DOHH2 (cell line): Measurements from ENCODE around the gene RPS29.

ENCODE experiments used
- H3F3A ChIP-seq: fragments of 200-600 bp; sonication (generic), shearing (Covaris generic); 2 replicates; pipeline ENCODE4 v1.6.0; 2016; ENCODE audit warnings: antibody characterized with exemption, mild to moderate bottlenecking; ENCODE audit not compliant: control insufficient read depth, insufficient read depth
- H3K27ac ChIP-seq: fragments of 200-600 bp; sonication (generic); 2 replicates; pipeline ENCODE4 v1.5.1; 2014; ENCODE audit warnings: low read depth, mild to moderate bottlenecking, low read length, moderate library complexity
- H3K27me3 ChIP-seq: fragments of 200-600 bp; sonication (generic); 2 replicates; pipeline ENCODE4 v1.6.1; 2014; ENCODE audit warnings: mild to moderate bottlenecking, low read length, mixed read lengths; ENCODE audit not compliant: control insufficient read depth
- H3K36me3 ChIP-seq: fragments of 200-600 bp; sonication (generic); 2 replicates; pipeline ENCODE4 v1.6.1; 2014; ENCODE audit warnings: mild to moderate bottlenecking, low read length, moderate library complexity, mixed read lengths; ENCODE audit not compliant: control insufficient read depth
- H3K4me1 ChIP-seq: fragments of 200-600 bp; sonication (generic); 2 replicates; pipeline ENCODE4 v1.6.1; 2014; ENCODE audit warnings: mild to moderate bottlenecking, low read length, mixed read lengths; ENCODE audit not compliant: control insufficient read depth
- H3K4me2 ChIP-seq: fragments of 200-600 bp; sonication (generic); 2 replicates; pipeline ENCODE4 v1.6.0; 2014; ENCODE audit warnings: mild to moderate bottlenecking, low read length, moderate library complexity
- H3K4me3 ChIP-seq: fragments of 200-600 bp; sonication (generic); 2 replicates; pipeline ENCODE4 v1.5.1; 2014; ENCODE audit warnings: mild to moderate bottlenecking, low read length, mixed read lengths
- H3K79me2 ChIP-seq: fragments of 200-600 bp; sonication (generic); 2 replicates; pipeline ENCODE4 v1.6.1; 2014; ENCODE audit warnings: mild to moderate bottlenecking, low read length, mixed read lengths; ENCODE audit not compliant: control insufficient read depth
- H3K9me2 ChIP-seq: fragments of 200-600 bp; sonication (generic); replicated peaks from 2 replicates; pipeline ENCODE4 v1.6.1; 2014; ENCODE audit warnings: mild to moderate bottlenecking, low read length, mixed read lengths; ENCODE audit not compliant: control insufficient read depth
- H3K9me3 ChIP-seq: fragments of 200-600 bp; sonication (generic); 2 replicates; pipeline ENCODE4 v1.6.1; 2014; ENCODE audit warnings: antibody characterized with exemption, low read length, mixed read lengths; ENCODE audit not compliant: control insufficient read depth, insufficient read depth
- H4K20me1 ChIP-seq: fragments of 200-600 bp; sonication (generic); 2 replicates; pipeline ENCODE4 v1.6.0; 2014; ENCODE audit warnings: low read depth, mild to moderate bottlenecking, antibody characterized with exemption, low read length, moderate library complexity; ENCODE audit not compliant: control insufficient read depth, insufficient read depth
- EZH2phosphoT487 ChIP-seq: fragments of 200-600 bp; sonication (generic); IDR thresholded peaks from 2 replicates; pipeline ENCODE4 v1.6.1; 2017; ENCODE audit warnings: borderline replicate concordance, mild to moderate bottlenecking, antibody characterized with exemption, low read length, moderate library complexity, mixed read lengths
- TF ChIP-seq, protein P1 (sequence below): fragments of 200-600 bp; sonication (generic); IDR thresholded peaks from one replicate; pipeline ENCODE4 v1.5.1; 2014; ENCODE audit warnings: antibody characterized with exemption, mild to moderate bottlenecking, low read depth, low read length; ENCODE audit not compliant: poor library complexity, severe bottlenecking

RPS29 gene

DNA sequence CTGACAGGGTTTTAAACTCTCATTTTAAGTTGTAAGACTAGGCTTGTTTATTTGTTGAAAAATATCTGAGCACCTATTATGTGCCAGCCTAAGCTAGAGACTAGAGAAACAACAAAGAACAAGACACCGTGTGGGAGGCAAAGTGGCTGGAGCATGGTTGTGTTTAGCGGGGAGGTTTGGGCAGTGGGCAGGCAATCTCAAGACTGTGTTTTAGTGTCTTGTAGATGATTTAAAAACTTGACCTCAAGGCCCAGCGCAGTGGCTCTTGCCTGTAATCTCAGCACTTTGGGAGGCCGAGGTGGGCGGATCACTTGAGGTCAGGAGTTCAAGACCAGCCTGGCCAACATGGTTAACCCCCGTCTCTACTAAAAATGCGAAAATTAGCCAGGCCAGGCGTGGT, 26.5 kb upstream of the RPS29 start:
- no peaks in the 10 kb centered on the region for H3K9me2 ChIP-seq
- 0 out of 2 replicates have a peak, but pooled peaks cover 5% of the 10 kb centered on the region for H4K20me1 ChIP-seq
- no peak overlapping the region for H3K4me2 ChIP-seq
- no peak overlapping the region for H3K27ac ChIP-seq
- no peaks in the 10 kb centered on the region for H3K27me3 ChIP-seq
- H3K4me1 ChIP-seq: peaks cover 22% of the 10 kb centered on the region
- H3K4me3 ChIP-seq: no peak overlapping the region
- H3K79me2 ChIP-seq: peaks cover 83% of the 10 kb centered on the region
- TF ChIP-seq EZH2phosphoT487: no peak
- TF ChIP-seq, protein P1, sequence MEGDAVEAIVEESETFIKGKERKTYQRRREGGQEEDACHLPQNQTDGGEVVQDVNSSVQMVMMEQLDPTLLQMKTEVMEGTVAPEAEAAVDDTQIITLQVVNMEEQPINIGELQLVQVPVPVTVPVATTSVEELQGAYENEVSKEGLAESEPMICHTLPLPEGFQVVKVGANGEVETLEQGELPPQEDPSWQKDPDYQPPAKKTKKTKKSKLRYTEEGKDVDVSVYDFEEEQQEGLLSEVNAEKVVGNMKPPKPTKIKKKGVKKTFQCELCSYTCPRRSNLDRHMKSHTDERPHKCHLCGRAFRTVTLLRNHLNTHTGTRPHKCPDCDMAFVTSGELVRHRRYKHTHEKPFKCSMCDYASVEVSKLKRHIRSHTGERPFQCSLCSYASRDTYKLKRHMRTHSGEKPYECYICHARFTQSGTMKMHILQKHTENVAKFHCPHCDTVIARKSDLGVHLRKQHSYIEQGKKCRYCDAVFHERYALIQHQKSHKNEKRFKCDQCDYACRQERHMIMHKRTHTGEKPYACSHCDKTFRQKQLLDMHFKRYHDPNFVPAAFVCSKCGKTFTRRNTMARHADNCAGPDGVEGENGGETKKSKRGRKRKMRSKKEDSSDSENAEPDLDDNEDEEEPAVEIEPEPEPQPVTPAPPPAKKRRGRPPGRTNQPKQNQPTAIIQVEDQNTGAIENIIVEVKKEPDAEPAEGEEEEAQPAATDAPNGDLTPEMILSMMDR: no peak
- peaks cover 72% of the 10 kb centered on the region for H3K36me3 ChIP-seq
- peaks cover 40% of the 10 kb centered on the region for H3F3A ChIP-seq
- H3K9me3 ChIP-seq: no peaks in the 10 kb centered on the region

DNA sequence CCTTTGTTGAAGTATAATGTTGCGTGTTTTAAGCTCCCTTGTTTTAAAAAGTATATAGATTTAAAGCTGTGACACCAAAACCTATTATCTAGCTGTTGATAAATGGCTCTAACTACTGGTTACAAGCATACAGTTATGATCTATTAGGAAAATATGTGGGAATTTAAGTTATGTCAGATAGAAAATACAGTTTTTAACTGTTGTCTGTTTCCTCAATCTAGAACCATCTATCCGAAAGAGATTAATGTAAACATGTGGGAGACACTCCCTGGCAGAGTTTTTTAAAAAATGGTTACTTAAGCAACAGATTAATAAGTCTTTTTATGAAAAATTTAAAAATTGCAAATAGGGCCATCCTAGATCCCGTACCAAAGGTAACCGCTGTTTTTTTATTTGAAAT, 26.1 kb upstream of the RPS29 start:
- Histone ChIP-seq H3K4me2 (no peak overlapping the region), H3K4me1 (peaks cover 18% of the 10 kb centered on the region), H3K9me3 (no peaks in the 10 kb centered on the region), H3K9me2 (no peaks in the 10 kb centered on the region), H3K36me3 (peaks cover 72% of the 10 kb centered on the region), H4K20me1 (0 out of 2 replicates have a peak, but pooled peaks cover 2% of the 10 kb centered on the region), H3F3A (peaks cover 35% of the 10 kb centered on the region), H3K27ac (no peak overlapping the region), H3K79me2 (peaks cover 83% of the 10 kb centered on the region), H3K27me3 (no peaks in the 10 kb centered on the region), H3K4me3 (no peak overlapping the region)
- TF ChIP-seq, protein P1: no peak
- TF ChIP-seq EZH2phosphoT487: no peak

DNA sequence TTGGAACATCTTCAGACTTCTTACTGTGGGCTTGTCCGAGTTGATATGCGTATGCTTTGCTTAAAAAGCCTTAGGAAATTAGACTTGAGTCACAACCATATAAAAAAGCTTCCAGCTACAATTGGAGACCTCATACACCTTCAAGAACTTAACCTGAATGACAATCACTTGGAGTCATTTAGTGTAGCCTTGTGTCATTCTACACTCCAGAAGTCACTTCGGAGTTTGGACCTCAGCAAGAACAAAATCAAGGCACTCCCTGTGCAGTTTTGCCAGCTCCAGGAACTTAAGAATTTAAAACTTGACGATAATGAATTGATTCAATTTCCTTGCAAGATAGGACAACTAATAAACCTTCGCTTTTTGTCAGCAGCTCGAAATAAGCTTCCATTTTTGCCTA, 21.4 kb upstream of the RPS29 start:
- Histone ChIP-seq H3K4me3 (no peak overlapping the region), H3K9me3 (no peaks in the 10 kb centered on the region), H3F3A (peaks cover 8% of the 10 kb centered on the region; the same call in 1 of the 2 replicates), H3K36me3 (peaks cover 76% of the 10 kb centered on the region), H3K4me1 (peaks cover 13% of the 10 kb centered on the region), H3K9me2 (no peaks in the 10 kb centered on the region), H3K27ac (no peak overlapping the region), H4K20me1 (no peaks in the 10 kb centered on the region), H3K4me2 (no peak overlapping the region), H3K27me3 (no peaks in the 10 kb centered on the region), H3K79me2 (peaks cover 87% of the 10 kb centered on the region)
- no peak for TF ChIP-seq EZH2phosphoT487
- TF ChIP-seq, protein P1: no peak
